GM21367 (cell line): Measurements from ENCODE around the gene TBC1D9B.

ENCODE experiments used
- ATAC-seq: cut with Tn5 transposase; IDR thresholded peaks from one replicate; pipeline ENCODE4 v1.9.1; 2021; ENCODE audit not compliant: unreplicated experiment

TBC1D9B gene

GRCh38 chr5:179822059-179822432, 85.7 kb downstream of the TBC1D9B start:
- ATAC-seq: no peak

GRCh38 chr5:179821298-179822058, 86.2 kb downstream of the TBC1D9B start:
- ATAC-seq: peak; percentile 40

- peak; percentile 25 for ATAC-seq
Measured at GRCh38 chr5:179820483-179821297, 87.0 kb downstream of the TBC1D9B start, which contains the start of gene SQSTM1. Gene SQSTM1, plus strand, starts transcription at chr5:179820905. Its CDS starts 32 bp downstream, at chr5:179820937.

GRCh38 chr5:179820127-179820482, 87.6 kb downstream of the TBC1D9B start:
- no peak for ATAC-seq

GRCh38 chr5:179819296-179820126, 88.2 kb downstream of the TBC1D9B start:
- ATAC-seq: no peak

- peak; percentile 46 for ATAC-seq
Measured at GRCh38 chr5:179818746-179819295, 88.9 kb downstream of the TBC1D9B start.

GRCh38 chr5:179817890-179818745, 89.6 kb downstream of the TBC1D9B start:
- no peak for ATAC-seq

- ATAC-seq: no peak
Measured at GRCh38 chr5:179817470-179817840, 90.2 kb downstream of the TBC1D9B start.

- no peak for ATAC-seq
Measured at GRCh38 chr5:179816796-179817469, 90.8 kb downstream of the TBC1D9B start.

GRCh38 chr5:179816401-179816795, 91.3 kb downstream of the TBC1D9B start:
- ATAC-seq: no peak

GRCh38 chr5:179815491-179816249, 92.0 kb downstream of the TBC1D9B start:
- ATAC-seq: no peak

GRCh38 chr5:179814090-179814489, 93.6 kb downstream of the TBC1D9B start:
- no peak for ATAC-seq

- no peak for ATAC-seq
Measured at GRCh38 chr5:179812997-179813607, 94.6 kb downstream of the TBC1D9B start.

GRCh38 chr5:179812135-179812825, 95.4 kb downstream of the TBC1D9B start:
- no peak for ATAC-seq
